GM12872 (cell line): ENCODE measurements around the gene LIX1L.

ENCODE experiments used
- TF ChIP-seq, protein P1 (sequence below): IDR thresholded peaks from 3 replicates; pipeline ENCODE4 v1.5.1; 2011; ENCODE audit warnings: low read depth, mild to moderate bottlenecking, low read length, moderate library complexity; ENCODE audit not compliant: insufficient read depth

LIX1L gene

DNA sequence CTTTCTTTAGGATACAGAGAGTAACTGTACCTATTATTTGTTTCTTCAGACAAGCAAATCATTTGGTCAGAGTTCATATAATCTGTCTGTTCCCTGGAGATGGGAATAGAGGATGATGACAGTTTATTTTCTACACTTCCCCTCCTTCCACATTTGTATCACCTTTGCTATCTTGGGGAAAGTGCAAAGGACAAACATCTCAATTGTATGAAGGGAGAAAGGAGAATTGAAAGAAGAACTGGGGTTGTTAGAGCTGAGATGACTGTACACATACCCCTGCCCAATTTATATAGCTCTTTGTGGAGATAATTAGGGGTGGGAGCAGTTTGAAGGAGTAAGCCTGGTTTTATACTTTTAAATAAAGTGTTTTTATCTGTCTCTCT lies 20.6 kb upstream of the LIX1L start:
- TF ChIP-seq, protein P1, sequence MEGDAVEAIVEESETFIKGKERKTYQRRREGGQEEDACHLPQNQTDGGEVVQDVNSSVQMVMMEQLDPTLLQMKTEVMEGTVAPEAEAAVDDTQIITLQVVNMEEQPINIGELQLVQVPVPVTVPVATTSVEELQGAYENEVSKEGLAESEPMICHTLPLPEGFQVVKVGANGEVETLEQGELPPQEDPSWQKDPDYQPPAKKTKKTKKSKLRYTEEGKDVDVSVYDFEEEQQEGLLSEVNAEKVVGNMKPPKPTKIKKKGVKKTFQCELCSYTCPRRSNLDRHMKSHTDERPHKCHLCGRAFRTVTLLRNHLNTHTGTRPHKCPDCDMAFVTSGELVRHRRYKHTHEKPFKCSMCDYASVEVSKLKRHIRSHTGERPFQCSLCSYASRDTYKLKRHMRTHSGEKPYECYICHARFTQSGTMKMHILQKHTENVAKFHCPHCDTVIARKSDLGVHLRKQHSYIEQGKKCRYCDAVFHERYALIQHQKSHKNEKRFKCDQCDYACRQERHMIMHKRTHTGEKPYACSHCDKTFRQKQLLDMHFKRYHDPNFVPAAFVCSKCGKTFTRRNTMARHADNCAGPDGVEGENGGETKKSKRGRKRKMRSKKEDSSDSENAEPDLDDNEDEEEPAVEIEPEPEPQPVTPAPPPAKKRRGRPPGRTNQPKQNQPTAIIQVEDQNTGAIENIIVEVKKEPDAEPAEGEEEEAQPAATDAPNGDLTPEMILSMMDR, result no peak

DNA sequence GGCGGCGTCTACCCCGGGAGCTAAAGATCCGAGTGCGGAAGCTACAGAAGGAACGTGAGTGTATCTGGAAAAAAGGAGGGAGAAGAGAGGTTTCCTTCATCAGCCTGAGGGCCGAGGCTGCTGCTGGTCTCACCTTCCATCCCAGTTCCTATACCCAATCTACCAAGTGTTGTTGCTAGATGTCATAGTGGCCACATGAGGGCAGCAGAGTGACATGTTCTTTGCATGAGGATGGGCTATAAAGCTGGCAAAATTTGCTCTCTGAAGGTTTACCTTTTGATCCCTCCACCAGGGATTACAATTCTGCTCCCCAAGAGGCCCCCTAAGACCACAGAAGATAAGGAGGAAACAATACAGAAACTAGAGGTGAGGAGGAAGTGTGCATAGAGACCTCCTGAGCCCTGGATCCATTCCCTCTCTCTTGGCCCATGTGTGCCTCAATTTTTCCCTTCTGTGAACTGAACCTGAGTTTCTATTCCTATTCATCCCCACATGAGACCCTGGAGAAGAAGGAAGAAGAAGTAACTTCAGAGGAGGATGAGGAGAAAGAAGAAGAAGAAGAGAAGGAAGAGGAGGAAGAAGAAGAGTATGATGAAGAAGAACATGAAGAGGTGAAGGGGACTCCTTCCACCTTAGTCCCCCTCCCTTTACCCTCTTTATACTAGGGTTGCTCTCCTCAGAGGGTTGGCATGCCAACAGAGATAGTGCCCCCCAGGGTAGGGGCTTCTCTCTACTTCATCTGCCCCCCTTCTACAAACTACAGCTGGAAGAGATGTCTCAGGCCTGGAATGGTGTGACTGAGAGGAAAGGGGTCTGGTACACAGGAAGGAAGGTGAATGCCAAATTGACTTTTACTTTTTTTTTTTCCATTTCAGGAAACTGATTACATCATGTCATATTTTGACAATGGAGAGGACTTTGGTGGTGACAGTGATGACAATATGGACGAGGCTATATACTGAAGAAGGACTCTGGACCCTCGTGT lies 20.0 kb upstream of the LIX1L start:
- TF ChIP-seq, protein P1, result peak; percentile 84

DNA sequence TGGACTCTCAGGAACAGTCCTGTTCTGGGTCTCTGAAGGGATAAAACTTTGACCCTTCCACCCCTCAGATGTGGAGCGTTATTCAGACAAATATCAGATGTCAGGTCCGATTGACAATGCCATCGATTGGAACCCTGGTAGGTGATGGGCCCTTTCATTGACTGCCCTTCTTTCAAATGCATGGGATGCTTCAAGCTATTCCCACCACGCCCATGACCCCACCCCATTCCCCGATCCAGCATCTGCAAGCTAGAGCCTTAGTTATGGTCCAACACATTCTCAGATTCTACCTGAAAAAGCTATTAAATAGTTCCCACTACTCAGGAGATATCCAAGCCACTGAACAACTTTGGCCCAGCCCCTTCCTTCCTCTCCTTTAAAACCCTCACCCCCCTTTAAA lies 19.2 kb upstream of the LIX1L start:
- TF ChIP-seq, protein P1, result no peak

DNA sequence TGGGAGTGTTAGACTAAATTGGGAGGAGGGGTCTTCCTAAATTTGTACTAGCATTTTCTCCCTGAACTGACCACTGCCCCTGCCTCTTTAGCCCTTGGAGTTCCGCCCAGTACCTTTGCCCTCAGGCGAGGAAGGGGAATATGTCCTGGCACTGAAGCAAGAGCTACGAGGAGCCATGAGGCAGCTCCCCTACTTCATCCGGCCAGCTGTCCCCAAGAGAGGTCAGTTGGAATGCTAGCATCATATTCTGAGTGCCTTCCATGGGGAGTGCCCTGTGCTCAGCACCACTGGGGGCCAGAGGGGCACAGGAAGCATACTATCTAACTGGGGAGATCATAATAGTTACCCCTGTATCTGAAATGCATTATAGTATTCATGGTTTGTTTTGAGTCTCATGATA lies 17.4 kb upstream of the LIX1L start:
- TF ChIP-seq, protein P1, result no peak

DNA sequence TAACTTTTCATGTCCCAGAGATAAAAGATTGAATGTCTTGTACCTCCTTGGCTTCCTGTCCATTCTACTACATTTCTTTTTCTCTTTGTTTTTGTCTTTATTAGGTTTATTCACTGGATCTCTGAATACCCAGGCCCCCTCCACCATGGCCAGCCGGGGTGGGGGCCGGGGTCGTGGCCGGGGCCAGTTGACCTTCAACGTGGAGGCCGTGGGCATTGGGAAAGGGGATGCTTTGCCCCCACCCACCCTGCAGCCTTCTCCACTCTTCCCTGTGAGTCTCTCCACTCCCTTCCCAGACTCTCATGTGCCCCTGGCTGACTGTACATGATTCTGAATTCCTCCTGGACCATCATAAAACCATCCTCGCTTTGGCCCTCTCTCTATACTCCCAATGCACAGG lies 16.9 kb upstream of the LIX1L start:
- TF ChIP-seq, protein P1, result no peak

DNA sequence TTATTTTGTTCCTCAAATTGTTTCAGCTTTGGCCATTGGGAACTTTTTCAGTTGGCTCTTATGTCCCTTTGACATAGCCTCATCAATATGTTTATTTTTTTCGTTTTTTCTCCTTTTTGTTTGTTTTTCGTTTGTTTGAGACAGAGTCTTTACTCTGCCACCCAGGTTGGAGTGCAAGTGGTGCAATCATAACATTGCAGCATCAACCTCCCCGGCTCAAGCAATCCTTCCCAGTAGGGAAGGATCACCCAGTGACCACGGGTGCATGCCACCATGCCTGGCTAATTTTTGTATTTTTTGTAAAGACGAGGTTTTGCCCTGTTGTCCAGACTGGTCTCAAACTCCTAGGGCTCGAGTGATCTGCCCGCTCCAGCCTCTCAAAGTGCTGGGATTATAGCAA lies 14.8 kb upstream of the LIX1L start:
- TF ChIP-seq, protein P1, result no peak

DNA sequence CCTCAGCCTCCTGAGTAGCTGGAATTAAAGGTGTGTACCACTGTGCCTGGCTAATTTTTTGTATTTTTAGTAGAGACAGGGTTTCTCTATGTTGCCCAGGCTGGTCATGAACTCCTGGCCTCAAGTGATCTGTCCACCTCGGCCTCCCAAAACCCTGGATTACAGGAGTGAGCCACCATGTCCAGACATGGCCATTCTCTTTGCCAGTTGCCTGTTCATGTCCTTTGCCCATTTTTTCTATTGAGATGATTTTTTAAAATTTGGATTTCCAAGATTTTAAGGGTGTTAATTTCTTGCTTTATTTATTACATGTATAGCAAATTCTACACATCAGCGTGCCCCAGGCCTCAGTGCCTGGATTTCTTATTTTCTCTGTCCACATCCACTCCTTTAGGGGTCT lies 9.5 kb upstream of the LIX1L start:
- TF ChIP-seq, protein P1, result no peak
